Hepatocyte (in vitro differentiated cells): ENCODE results near the gene C19orf81.

Source experiments
- EZH2phosphoT487 ChIP-seq: fragments of 200-600 bp; sonication (generic); IDR thresholded peaks from one replicate; pipeline ENCODE4 v1.6.1; 2018; ENCODE audit warnings: antibody characterized with exemption, mild to moderate bottlenecking, low read depth, moderate library complexity; ENCODE audit not compliant: unreplicated experiment, severe bottlenecking
- TF ChIP-seq, protein P1 (sequence below): fragments of 200-600 bp; sonication (generic); IDR thresholded peaks from 2 replicates; pipeline ENCODE4 v1.5.1; 2016; ENCODE audit warnings: antibody characterized with exemption, mild to moderate bottlenecking; ENCODE audit not compliant: poor library complexity

DNA sequence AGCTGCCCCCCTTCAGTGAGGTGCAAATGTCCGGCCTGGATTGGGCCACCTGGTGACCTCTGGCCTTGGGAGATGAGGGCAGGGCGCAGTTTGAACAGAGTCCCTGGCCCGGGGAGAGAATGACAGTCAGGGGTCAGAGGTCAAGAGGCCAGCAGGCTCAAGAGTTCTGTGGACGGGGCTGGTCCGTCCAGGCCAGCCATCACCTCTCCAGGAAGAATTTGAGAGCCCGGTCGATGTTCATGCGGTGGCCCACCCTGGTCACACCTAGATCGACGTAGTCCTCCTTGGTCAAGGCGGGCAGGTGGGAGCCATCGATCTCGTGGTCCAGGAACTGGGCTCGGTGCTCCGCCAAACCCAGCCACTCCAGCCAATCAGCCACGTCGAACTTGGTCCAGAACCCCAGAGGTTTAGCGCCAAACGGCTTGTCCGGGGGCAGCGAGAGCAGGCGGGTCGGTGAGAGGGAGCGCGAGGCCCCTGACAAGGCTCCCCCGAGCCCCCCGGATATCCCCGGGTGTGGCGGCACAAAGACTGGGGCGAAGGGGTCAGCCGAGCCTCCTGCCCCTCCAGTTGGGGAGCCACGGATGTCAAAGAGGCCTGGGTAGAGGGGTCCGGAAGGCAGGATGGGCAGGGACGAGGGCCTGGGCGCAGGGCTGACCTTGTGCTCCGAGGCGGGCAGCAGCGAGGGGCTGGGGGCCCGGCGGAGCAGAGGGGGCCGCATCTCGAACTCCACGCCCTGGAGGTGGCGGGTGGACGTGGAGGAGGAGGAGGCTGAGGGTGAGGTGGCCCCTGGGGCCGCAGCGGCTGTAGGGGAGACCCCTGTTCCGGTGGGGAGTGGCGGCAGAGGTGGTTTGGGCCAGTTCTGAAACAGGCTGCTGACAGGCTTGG is 12.8 kb downstream of the C19orf81 start:
- TF ChIP-seq, protein P1, sequence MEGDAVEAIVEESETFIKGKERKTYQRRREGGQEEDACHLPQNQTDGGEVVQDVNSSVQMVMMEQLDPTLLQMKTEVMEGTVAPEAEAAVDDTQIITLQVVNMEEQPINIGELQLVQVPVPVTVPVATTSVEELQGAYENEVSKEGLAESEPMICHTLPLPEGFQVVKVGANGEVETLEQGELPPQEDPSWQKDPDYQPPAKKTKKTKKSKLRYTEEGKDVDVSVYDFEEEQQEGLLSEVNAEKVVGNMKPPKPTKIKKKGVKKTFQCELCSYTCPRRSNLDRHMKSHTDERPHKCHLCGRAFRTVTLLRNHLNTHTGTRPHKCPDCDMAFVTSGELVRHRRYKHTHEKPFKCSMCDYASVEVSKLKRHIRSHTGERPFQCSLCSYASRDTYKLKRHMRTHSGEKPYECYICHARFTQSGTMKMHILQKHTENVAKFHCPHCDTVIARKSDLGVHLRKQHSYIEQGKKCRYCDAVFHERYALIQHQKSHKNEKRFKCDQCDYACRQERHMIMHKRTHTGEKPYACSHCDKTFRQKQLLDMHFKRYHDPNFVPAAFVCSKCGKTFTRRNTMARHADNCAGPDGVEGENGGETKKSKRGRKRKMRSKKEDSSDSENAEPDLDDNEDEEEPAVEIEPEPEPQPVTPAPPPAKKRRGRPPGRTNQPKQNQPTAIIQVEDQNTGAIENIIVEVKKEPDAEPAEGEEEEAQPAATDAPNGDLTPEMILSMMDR = no peak
- TF ChIP-seq EZH2phosphoT487 = no peak
